ENCODE data around the gene SKAP1. TPM values are rescaled to one million over a fixed set of nuclear protein-coding genes. Genes with fewer than 3 reads are reported as not detected.
"Not testable (repeated sequence)": the region's sequence is repeated elsewhere in the genome, so short reads cannot be mapped to it uniquely, and the experiment has no call there.

The SKAP1 gene
- total and polyA plus RNA-seq, 2 experiments from 2014 or later: 0.27 TPM; not detected in 1

GRCh38 chr17:48187872-48188608, 242.0 kb downstream of the SKAP1 start (continued):
- TF ChIP-seq, protein P1, sequence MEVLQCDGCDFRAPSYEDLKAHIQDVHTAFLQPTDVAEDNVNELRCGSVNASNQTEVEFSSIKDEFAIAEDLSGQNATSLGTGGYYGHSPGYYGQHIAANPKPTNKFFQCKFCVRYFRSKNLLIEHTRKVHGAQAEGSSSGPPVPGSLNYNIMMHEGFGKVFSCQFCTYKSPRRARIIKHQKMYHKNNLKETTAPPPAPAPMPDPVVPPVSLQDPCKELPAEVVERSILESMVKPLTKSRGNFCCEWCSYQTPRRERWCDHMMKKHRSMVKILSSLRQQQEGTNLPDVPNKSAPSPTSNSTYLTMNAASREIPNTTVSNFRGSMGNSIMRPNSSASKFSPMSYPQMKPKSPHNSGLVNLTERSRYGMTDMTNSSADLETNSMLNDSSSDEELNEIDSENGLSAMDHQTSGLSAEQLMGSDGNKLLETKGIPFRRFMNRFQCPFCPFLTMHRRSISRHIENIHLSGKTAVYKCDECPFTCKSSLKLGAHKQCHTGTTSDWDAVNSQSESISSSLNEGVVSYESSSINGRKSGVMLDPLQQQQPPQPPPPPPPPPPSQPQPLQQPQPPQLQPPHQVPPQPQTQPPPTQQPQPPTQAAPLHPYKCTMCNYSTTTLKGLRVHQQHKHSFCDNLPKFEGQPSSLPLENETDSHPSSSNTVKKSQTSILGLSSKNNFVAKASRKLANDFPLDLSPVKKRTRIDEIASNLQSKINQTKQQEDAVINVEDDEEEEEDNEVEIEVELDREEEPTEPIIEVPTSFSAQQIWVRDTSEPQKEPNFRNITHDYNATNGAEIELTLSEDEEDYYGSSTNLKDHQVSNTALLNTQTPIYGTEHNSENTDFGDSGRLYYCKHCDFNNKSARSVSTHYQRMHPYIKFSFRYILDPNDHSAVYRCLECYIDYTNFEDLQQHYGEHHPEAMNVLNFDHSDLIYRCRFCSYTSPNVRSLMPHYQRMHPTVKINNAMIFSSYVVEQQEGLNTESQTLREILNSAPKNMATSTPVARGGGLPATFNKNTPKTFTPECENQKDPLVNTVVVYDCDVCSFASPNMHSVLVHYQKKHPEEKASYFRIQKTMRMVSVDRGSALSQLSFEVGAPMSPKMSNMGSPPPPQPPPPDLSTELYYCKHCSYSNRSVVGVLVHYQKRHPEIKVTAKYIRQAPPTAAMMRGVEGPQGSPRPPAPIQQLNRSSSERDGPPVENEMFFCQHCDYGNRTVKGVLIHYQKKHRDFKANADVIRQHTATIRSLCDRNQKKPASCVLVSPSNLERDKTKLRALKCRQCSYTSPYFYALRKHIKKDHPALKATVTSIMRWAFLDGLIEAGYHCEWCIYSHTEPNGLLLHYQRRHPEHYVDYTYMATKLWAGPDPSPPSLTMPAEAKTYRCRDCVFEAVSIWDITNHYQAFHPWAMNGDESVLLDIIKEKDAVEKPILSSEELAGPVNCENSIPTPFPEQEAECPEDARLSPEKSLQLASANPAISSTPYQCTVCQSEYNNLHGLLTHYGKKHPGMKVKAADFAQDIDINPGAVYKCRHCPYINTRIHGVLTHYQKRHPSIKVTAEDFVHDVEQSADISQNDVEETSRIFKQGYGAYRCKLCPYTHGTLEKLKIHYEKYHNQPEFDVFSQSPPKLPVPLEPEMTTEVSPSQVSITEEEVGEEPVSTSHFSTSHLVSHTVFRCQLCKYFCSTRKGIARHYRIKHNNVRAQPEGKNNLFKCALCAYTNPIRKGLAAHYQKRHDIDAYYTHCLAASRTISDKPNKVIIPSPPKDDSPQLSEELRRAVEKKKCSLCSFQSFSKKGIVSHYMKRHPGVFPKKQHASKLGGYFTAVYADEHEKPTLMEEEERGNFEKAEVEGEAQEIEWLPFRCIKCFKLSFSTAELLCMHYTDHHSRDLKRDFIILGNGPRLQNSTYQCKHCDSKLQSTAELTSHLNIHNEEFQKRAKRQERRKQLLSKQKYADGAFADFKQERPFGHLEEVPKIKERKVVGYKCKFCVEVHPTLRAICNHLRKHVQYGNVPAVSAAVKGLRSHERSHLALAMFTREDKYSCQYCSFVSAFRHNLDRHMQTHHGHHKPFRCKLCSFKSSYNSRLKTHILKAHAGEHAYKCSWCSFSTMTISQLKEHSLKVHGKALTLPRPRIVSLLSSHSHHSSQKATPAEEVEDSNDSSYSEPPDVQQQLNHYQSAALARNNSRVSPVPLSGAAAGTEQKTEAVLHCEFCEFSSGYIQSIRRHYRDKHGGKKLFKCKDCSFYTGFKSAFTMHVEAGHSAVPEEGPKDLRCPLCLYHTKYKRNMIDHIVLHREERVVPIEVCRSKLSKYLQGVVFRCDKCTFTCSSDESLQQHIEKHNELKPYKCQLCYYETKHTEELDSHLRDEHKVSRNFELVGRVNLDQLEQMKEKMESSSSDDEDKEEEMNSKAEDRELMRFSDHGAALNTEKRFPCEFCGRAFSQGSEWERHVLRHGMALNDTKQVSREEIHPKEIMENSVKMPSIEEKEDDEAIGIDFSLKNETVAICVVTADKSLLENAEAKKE (CRISPR knock-in tag; IDR thresholded peaks at IDR 0.05): no peak
- no peak for TF ChIP-seq NANOG (IDR thresholded peaks at IDR 0.05; ENCODE audit: borderline replicate concordance)
- no peak for TF ChIP-seq ZNF331 (CRISPR knock-in tag; IDR thresholded peaks at IDR 0.05; ENCODE audit: low read depth)
- TF ChIP-seq CREB1 (CRISPR knock-in tag; IDR thresholded peaks at IDR 0.05; ENCODE audit: low read depth): no peak
- TF ChIP-seq STAT1 (IDR thresholded peaks at IDR 0.05; ENCODE audit: unreplicated experiment): no peak
- no peak for TF ChIP-seq EZH2phosphoT487 (IDR thresholded peaks at IDR 0.05; ENCODE audit: unreplicated experiment)
- TF ChIP-seq REST (IDR thresholded peaks at IDR 0.05; ENCODE audit: unreplicated experiment): no peak
- TF ChIP-seq EZH2 (IDR thresholded peaks at IDR 0.05; ENCODE audit: low read depth, unreplicated experiment): no peak
- no peak for TF ChIP-seq POLR2AphosphoS5 (IDR thresholded peaks at IDR 0.05; ENCODE audit: low read depth)
- TF ChIP-seq JUNB (IDR thresholded peaks at IDR 0.05; ENCODE audit: unreplicated experiment): no peak

GRCh38 chr17:48186317-48186716, 243.7 kb downstream of the SKAP1 start:
- not testable (repeated sequence) for H3K27me3 Mint-ChIP-seq (ENCODE audit: insufficient read depth, low read depth, poor library complexity); H3K36me3 Mint-ChIP-seq (ENCODE audit: low read depth); H3K4me3 ChIP-seq; H3F3A ChIP-seq (replicated peaks; ENCODE audit: low read depth); H3K9me2 ChIP-seq (ENCODE audit: insufficient read depth); DNase-seq (ENCODE audit: low spot score); H2AFZ ChIP-seq; H3K9me3 Mint-ChIP-seq; ATAC-seq; H3K27ac ChIP-seq (ENCODE audit: low read depth); H3K36me3 ChIP-seq (ENCODE audit: insufficient read depth); H3K27ac Mint-ChIP-seq; H4K20me1 ChIP-seq (replicated peaks; ENCODE audit: insufficient read depth); H3K4me2 ChIP-seq; H3K4me3 Mint-ChIP-seq; H3K79me2 ChIP-seq (replicated peaks; ENCODE audit: insufficient read depth); H3K27me3 ChIP-seq (ENCODE audit: insufficient read depth)
- peaks cover 19% of the 10 kb centered on the region for H3K4me1 Mint-ChIP-seq
- peaks cover 14% of the 10 kb centered on the region for H3K4me1 ChIP-seq (ENCODE audit: insufficient read depth)

Data from GM23338 (cell line).